WTC11 (cell line): ENCODE measurements around the gene NUSAP1. TPM values are rescaled to one million over a fixed set of nuclear protein-coding genes. Genes with fewer than 3 reads are reported as not detected.

Experiments
- ATAC-seq: fragments of 200-7000 bp; cut with Tn5 transposase; 2 replicates; pipeline ENCODE4 v1.10.0; 2021; ENCODE audit warnings: mild to moderate bottlenecking, moderate library complexity
- CTCF ChIA-PET: fragments of 300-600 bp; sonication (Branson Sonifier 250); formaldehyde crosslinking; loops from one replicate; lab custom pipeline; 2021; ENCODE audit warnings: antibody characterized with exemption; lab: Charles Lee
- POLR2A ChIA-PET: fragments of 350-600 bp; sonication (Branson Sonifier 250); formaldehyde crosslinking; loops from one replicate; lab custom pipeline; 2021; ENCODE audit warnings: antibody characterized with exemption; lab: Charles Lee
- DNase-seq: peaks from one replicate; pipeline ENCODE4 v3.0.0; 2021; ENCODE audit warnings: low spot score
- H3K27ac Mint-ChIP-seq: 2 replicates; pipeline ENCODE4 v1.8.0; 2021; ENCODE audit warnings: mixed read lengths
- H3K27me3 Mint-ChIP-seq: 2 replicates; pipeline ENCODE4 v1.8.0; 2021; ENCODE audit warnings: low read depth, mild to moderate bottlenecking, moderate library complexity, mixed read lengths
- H3K36me3 Mint-ChIP-seq: 2 replicates; pipeline ENCODE4 v1.8.0; 2021; ENCODE audit warnings: mixed read lengths
- H3K4me1 Mint-ChIP-seq: 2 replicates; pipeline ENCODE4 v1.8.0; 2022; ENCODE audit warnings: mixed read lengths
- H3K4me3 Mint-ChIP-seq: 2 replicates; pipeline ENCODE4 v1.8.0; 2021; ENCODE audit warnings: mild to moderate bottlenecking, moderate library complexity, mixed read lengths
- H3K9me3 Mint-ChIP-seq: 2 replicates; pipeline ENCODE4 v1.8.0; 2021; ENCODE audit warnings: mixed read lengths
- EMX1 ChIP-seq: fragments of 250-450 bp; sonication (Bioruptor Pico); IDR thresholded peaks from 2 replicates; pipeline ENCODE4 v1.8.0; 2021; ENCODE audit warnings: mild to moderate bottlenecking
- GRHL2 ChIP-seq: fragments of 250-450 bp; sonication (Bioruptor Pico); IDR thresholded peaks from 2 replicates; pipeline ENCODE4 v1.8.0; 2022; ENCODE audit warnings: mild to moderate bottlenecking, moderate library complexity; ENCODE audit not compliant: insufficient replicate concordance, severe bottlenecking
- PRRX2 ChIP-seq: fragments of 250-450 bp; sonication (Bioruptor Pico); IDR thresholded peaks from 2 replicates; pipeline ENCODE4 v1.8.0; 2021; ENCODE audit warnings: mild to moderate bottlenecking
- RORB ChIP-seq: fragments of 250-450 bp; sonication (Bioruptor Pico); IDR thresholded peaks from 2 replicates; pipeline ENCODE4 v1.9.0; 2021; ENCODE audit warnings: mild to moderate bottlenecking
- ZNF232 ChIP-seq: sonication (generic); formaldehyde crosslinking; IDR thresholded peaks from 2 replicates; pipeline ENCODE4 v1.8.0; 2022; ENCODE audit warnings: mild to moderate bottlenecking, missing genetic modification reagents
- ZNF263 ChIP-seq: sonication (generic); formaldehyde crosslinking; IDR thresholded peaks from 2 replicates; pipeline ENCODE4 v1.8.1; 2022; ENCODE audit warnings: low read depth, mild to moderate bottlenecking, moderate library complexity, missing genetic modification reagents
- ZNF396 ChIP-seq: fragments of 250-450 bp; sonication (Bioruptor Pico); IDR thresholded peaks from 2 replicates; pipeline ENCODE4 v1.8.0; 2021; ENCODE audit warnings: mild to moderate bottlenecking, moderate library complexity, borderline replicate concordance
- ZNF423 ChIP-seq: fragments of 250-450 bp; sonication (Bioruptor Pico); IDR thresholded peaks from 2 replicates; pipeline ENCODE4 v2.1.2; 2022; ENCODE audit warnings: mild to moderate bottlenecking, moderate library complexity
- total RNA-seq: library from RNA; stranded (reverse); gene quantifications from 3 replicates; pipeline ENCODE4 v1.2.3, GENCODE V29; 2021
- TF ChIP-seq, protein P1 (sequence below): sonication (generic); formaldehyde crosslinking; IDR thresholded peaks from 2 replicates; pipeline ENCODE4 v1.8.1; 2023; ENCODE audit warnings: mild to moderate bottlenecking, missing genetic modification reagents, borderline replicate concordance
- TF ChIP-seq, protein P2 (sequence below): sonication (generic); formaldehyde crosslinking; IDR thresholded peaks from 2 replicates; pipeline ENCODE4 v1.8.0; 2022; ENCODE audit warnings: missing genetic modification reagents
- TF ChIP-seq, protein P3 (sequence below): sonication (generic); formaldehyde crosslinking; IDR thresholded peaks from 2 replicates; pipeline ENCODE4 v1.8.0; 2022; ENCODE audit warnings: mild to moderate bottlenecking, missing genetic modification reagents
- TF ChIP-seq, protein P4 (sequence below): sonication (generic); formaldehyde crosslinking; IDR thresholded peaks from 2 replicates; pipeline ENCODE4 v1.8.1; 2023; ENCODE audit warnings: mild to moderate bottlenecking, missing genetic modification reagents
- TF ChIP-seq, protein P5 (sequence below): sonication (generic); formaldehyde crosslinking; IDR thresholded peaks from 2 replicates; pipeline ENCODE4 v1.8.0; 2023; ENCODE audit warnings: mild to moderate bottlenecking, missing genetic modification reagents

Gene NUSAP1
- total RNA-seq, 1 experiment from 2014 or later, result 135 TPM

DNA sequence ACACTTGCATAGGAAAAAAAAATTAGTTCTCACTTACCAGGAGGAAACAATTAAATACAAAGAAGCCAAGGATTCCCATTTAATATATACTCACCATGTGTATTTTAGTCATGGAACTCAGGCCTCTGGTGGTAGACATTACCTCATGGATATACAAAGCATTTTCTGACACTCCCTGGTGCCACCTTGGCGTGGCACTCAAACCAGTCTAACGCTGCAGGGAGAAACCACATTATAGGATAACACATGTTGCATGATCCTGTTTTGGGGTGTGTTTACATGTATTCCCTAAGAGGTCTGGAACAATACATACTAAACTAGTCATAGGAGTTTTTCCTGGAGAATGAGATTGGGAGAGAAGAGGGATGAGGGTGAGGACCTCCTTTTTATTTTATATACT, 78.3 kb downstream of the NUSAP1 start:
- TF ChIP-seq ZNF232 (CRISPR knock-in tag) (no peak), ZNF423 (CRISPR knock-in tag) (no peak), GRHL2 (CRISPR knock-in tag) (no peak), ZNF263 (CRISPR knock-in tag) (no peak), RORB (CRISPR knock-in tag) (no peak), EMX1 (CRISPR knock-in tag) (no peak), ZNF396 (no peak), PRRX2 (CRISPR knock-in tag) (no peak)
- TF ChIP-seq, protein P1, sequence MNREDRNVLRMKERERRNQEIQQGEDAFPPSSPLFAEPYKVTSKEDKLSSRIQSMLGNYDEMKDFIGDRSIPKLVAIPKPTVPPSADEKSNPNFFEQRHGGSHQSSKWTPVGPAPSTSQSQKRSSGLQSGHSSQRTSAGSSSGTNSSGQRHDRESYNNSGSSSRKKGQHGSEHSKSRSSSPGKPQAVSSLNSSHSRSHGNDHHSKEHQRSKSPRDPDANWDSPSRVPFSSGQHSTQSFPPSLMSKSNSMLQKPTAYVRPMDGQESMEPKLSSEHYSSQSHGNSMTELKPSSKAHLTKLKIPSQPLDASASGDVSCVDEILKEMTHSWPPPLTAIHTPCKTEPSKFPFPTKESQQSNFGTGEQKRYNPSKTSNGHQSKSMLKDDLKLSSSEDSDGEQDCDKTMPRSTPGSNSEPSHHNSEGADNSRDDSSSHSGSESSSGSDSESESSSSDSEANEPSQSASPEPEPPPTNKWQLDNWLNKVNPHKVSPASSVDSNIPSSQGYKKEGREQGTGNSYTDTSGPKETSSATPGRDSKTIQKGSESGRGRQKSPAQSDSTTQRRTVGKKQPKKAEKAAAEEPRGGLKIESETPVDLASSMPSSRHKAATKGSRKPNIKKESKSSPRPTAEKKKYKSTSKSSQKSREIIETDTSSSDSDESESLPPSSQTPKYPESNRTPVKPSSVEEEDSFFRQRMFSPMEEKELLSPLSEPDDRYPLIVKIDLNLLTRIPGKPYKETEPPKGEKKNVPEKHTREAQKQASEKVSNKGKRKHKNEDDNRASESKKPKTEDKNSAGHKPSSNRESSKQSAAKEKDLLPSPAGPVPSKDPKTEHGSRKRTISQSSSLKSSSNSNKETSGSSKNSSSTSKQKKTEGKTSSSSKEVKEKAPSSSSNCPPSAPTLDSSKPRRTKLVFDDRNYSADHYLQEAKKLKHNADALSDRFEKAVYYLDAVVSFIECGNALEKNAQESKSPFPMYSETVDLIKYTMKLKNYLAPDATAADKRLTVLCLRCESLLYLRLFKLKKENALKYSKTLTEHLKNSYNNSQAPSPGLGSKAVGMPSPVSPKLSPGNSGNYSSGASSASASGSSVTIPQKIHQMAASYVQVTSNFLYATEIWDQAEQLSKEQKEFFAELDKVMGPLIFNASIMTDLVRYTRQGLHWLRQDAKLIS (CRISPR knock-in tag), result no peak
- TF ChIP-seq, protein P2, sequence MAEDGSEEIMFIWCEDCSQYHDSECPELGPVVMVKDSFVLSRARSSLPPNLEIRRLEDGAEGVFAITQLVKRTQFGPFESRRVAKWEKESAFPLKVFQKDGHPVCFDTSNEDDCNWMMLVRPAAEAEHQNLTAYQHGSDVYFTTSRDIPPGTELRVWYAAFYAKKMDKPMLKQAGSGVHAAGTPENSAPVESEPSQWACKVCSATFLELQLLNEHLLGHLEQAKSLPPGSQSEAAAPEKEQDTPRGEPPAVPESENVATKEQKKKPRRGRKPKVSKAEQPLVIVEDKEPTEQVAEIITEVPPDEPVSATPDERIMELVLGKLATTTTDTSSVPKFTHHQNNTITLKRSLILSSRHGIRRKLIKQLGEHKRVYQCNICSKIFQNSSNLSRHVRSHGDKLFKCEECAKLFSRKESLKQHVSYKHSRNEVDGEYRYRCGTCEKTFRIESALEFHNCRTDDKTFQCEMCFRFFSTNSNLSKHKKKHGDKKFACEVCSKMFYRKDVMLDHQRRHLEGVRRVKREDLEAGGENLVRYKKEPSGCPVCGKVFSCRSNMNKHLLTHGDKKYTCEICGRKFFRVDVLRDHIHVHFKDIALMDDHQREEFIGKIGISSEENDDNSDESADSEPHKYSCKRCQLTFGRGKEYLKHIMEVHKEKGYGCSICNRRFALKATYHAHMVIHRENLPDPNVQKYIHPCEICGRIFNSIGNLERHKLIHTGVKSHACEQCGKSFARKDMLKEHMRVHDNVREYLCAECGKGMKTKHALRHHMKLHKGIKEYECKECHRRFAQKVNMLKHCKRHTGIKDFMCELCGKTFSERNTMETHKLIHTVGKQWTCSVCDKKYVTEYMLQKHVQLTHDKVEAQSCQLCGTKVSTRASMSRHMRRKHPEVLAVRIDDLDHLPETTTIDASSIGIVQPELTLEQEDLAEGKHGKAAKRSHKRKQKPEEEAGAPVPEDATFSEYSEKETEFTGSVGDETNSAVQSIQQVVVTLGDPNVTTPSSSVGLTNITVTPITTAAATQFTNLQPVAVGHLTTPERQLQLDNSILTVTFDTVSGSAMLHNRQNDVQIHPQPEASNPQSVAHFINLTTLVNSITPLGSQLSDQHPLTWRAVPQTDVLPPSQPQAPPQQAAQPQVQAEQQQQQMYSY (CRISPR knock-in tag), result no peak
- TF ChIP-seq, protein P3, sequence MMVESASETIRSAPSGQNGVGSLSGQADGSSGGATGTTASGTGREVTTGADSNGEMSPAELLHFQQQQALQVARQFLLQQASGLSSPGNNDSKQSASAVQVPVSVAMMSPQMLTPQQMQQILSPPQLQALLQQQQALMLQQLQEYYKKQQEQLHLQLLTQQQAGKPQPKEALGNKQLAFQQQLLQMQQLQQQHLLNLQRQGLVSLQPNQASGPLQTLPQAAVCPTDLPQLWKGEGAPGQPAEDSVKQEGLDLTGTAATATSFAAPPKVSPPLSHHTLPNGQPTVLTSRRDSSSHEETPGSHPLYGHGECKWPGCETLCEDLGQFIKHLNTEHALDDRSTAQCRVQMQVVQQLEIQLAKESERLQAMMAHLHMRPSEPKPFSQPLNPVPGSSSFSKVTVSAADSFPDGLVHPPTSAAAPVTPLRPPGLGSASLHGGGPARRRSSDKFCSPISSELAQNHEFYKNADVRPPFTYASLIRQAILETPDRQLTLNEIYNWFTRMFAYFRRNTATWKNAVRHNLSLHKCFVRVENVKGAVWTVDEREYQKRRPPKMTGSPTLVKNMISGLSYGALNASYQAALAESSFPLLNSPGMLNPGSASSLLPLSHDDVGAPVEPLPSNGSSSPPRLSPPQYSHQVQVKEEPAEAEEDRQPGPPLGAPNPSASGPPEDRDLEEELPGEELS (CRISPR knock-in tag), result no peak
- TF ChIP-seq, protein P4, sequence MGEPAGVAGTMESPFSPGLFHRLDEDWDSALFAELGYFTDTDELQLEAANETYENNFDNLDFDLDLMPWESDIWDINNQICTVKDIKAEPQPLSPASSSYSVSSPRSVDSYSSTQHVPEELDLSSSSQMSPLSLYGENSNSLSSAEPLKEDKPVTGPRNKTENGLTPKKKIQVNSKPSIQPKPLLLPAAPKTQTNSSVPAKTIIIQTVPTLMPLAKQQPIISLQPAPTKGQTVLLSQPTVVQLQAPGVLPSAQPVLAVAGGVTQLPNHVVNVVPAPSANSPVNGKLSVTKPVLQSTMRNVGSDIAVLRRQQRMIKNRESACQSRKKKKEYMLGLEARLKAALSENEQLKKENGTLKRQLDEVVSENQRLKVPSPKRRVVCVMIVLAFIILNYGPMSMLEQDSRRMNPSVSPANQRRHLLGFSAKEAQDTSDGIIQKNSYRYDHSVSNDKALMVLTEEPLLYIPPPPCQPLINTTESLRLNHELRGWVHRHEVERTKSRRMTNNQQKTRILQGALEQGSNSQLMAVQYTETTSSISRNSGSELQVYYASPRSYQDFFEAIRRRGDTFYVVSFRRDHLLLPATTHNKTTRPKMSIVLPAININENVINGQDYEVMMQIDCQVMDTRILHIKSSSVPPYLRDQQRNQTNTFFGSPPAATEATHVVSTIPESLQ (CRISPR knock-in tag), result no peak
- TF ChIP-seq, protein P5, sequence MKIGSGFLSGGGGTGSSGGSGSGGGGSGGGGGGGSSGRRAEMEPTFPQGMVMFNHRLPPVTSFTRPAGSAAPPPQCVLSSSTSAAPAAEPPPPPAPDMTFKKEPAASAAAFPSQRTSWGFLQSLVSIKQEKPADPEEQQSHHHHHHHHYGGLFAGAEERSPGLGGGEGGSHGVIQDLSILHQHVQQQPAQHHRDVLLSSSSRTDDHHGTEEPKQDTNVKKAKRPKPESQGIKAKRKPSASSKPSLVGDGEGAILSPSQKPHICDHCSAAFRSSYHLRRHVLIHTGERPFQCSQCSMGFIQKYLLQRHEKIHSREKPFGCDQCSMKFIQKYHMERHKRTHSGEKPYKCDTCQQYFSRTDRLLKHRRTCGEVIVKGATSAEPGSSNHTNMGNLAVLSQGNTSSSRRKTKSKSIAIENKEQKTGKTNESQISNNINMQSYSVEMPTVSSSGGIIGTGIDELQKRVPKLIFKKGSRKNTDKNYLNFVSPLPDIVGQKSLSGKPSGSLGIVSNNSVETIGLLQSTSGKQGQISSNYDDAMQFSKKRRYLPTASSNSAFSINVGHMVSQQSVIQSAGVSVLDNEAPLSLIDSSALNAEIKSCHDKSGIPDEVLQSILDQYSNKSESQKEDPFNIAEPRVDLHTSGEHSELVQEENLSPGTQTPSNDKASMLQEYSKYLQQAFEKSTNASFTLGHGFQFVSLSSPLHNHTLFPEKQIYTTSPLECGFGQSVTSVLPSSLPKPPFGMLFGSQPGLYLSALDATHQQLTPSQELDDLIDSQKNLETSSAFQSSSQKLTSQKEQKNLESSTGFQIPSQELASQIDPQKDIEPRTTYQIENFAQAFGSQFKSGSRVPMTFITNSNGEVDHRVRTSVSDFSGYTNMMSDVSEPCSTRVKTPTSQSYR, result no peak
- H3K27me3 Mint-ChIP-seq, result no peaks in the 10 kb centered on the region
- H3K36me3 Mint-ChIP-seq, result no peaks in the 10 kb centered on the region
- H3K27ac Mint-ChIP-seq, result peak overlapping the region; percentile 91
- H3K9me3 Mint-ChIP-seq, result no peaks in the 10 kb centered on the region
- DNase-seq (no peak), ATAC-seq (no peak)
- H3K4me3 Mint-ChIP-seq, result no peak overlapping the region
- peaks cover 5% of the 10 kb centered on the region for H3K4me1 Mint-ChIP-seq
- ChIA-PET CTCF (no interaction called here), POLR2A (no interaction called here)
